K562 (cell line): ENCODE data around the gene ERRFI1. TPM values are rescaled to one million over a fixed set of nuclear protein-coding genes. Genes with fewer than 3 reads are reported as not detected.
A peak's percentile ranks its signal among the peaks of the same experiment; 100 is the strongest.

Experiments
- BACH1 ChIP-seq: fragments of 200-800 bp; sonication (Bioruptor generic); IDR thresholded peaks from 2 replicates; pipeline ENCODE4 v1.6.1; 2016; ENCODE audit warnings: missing genetic modification characterization, missing compliant biosample characterization
- CLOCK ChIP-seq: fragments of 250-450 bp; sonication (Bioruptor Pico); IDR thresholded peaks from 2 replicates; pipeline ENCODE4 v1.4.0; 2020; ENCODE audit warnings: mild to moderate bottlenecking, moderate library complexity, borderline replicate concordance
- JUN ChIP-seq, 2 experiments: sonication (generic) in 1 of 2; formaldehyde crosslinking in 1 of 2; IDR thresholded peaks; 2 replicates each; pipeline versions ENCODE4 v1.6.1 to v1.8.0; 2012 to 2022; ENCODE audit warnings: borderline replicate concordance in 2 of 2, mild to moderate bottlenecking in 2 of 2, improper control_type of control experiment in 1 of 2, low read depth in 1 of 2, low read length in 1 of 2, missing genetic modification reagents in 1 of 2
- KLF6 ChIP-seq: fragments of 250-450 bp; sonication (Bioruptor Pico); IDR thresholded peaks from 2 replicates; pipeline ENCODE4 v1.4.0; 2020; ENCODE audit warnings: mild to moderate bottlenecking, moderate library complexity, borderline replicate concordance
- LEF1 ChIP-seq: fragments of 450-650 bp; IDR thresholded peaks from 2 replicates; pipeline ENCODE4 v1.6.1; 2016; ENCODE audit warnings: mild to moderate bottlenecking
- MLX ChIP-seq, 2 experiments: fragments of 450-650 bp in 1 of 2; sonication (generic) in 1 of 2; formaldehyde crosslinking; conservative IDR thresholded peaks; 2 replicates each; pipeline versions ENCODE4 v1.4.0 to v1.8.1; 2020 to 2022; ENCODE audit warnings: mild to moderate bottlenecking in 1 of 2, missing genetic modification reagents in 1 of 2
- PATZ1 ChIP-seq: fragments of 250-450 bp; sonication (Bioruptor Pico); IDR thresholded peaks from 2 replicates; pipeline ENCODE4 v1.5.0; 2020; ENCODE audit warnings: mild to moderate bottlenecking, borderline replicate concordance
- SETDB1 ChIP-seq: IDR thresholded peaks from one replicate; pipeline ENCODE4 v1.6.1; 2012; ENCODE audit warnings: low read length, control low read depth, inconsistent platforms
- STAT6 ChIP-seq: sonication (generic); formaldehyde crosslinking; IDR thresholded peaks from 2 replicates; pipeline ENCODE4 v1.8.1; 2023; ENCODE audit warnings: mild to moderate bottlenecking, missing genetic modification reagents
- XRCC3 ChIP-seq: fragments of 450-650 bp; IDR thresholded peaks from 2 replicates; pipeline ENCODE4 v1.6.1; 2017; ENCODE audit warnings: mild to moderate bottlenecking, moderate library complexity
- ZBTB34 ChIP-seq: fragments of 250-450 bp; sonication (Bioruptor Pico); IDR thresholded peaks from 2 replicates; pipeline ENCODE4 v1.8.0; 2021; ENCODE audit warnings: mild to moderate bottlenecking, moderate library complexity
- ZFP1 ChIP-seq: fragments of 450-650 bp; formaldehyde crosslinking; IDR thresholded peaks from 2 replicates; pipeline ENCODE4 v1.4.0; 2020; ENCODE audit warnings: mild to moderate bottlenecking, mixed read lengths
- ZHX1 ChIP-seq: fragments of 150-350 bp; conservative IDR thresholded peaks from 2 replicates; pipeline ENCODE4 v1.6.1; 2014; ENCODE audit warnings: low read length
- polyA plus RNA-seq, 8 experiments: library from polyadenylated mRNA; depleted of rRNA in 4 of 8; stranded (reverse) in 5 of 8; unstranded in 3 of 8; fragments of >200 nt; fragmentation: Nextera tagmentation in 2 of 8; fragmentation: Illumina TruSeq in 1 of 8; extraction: Ambion mirVana in 2 of 8; extraction: Trizol in 1 of 8; gene quantifications; 2 replicates each; pipeline versions ENCODE4 v1.2.1 to v1.2.3, GENCODE V29; 2011 to 2014; ENCODE audit warnings: inconsistent platforms in 1 of 8, missing spikeins in 1 of 8
- total RNA-seq, 7 experiments: library from RNA; depleted of rRNA in 6 of 7; stranded (reverse); fragments of >200 nt in 6 of 7; fragmentation: Illumina TruSeq in 2 of 7; extraction: Trizol in 2 of 7; gene quantifications; 2 replicates each; pipeline versions ENCODE4 v1.2.1 to v1.2.3, GENCODE V29; 2011 to 2021; ENCODE audit warnings: low replicate concordance in 1 of 7

ERRFI1 gene
- total and polyA plus RNA-seq, 9 of the 15 experiments (the other 6 are each of a cell fraction or from before 2014, with no cell fraction given) = 0.67 to 4.4 (median 1.1) TPM

GRCh38 chr1:8004803-8005573 lies 21.1 kb downstream of the ERRFI1 start (continued):
- TF ChIP-seq ZHX1 = no peak
- peak; percentile 67 for TF ChIP-seq LEF1
- TF ChIP-seq KLF6 (CRISPR knock-in tag) = no peak
- TF ChIP-seq JUN (IDR thresholded peaks at IDR 0.05; ENCODE audit: borderline replicate concordance, low read depth, low read length) = peak; percentile 84
- TF ChIP-seq JUN (CRISPR knock-in tag; IDR thresholded peaks at IDR 0.05; ENCODE audit: borderline replicate concordance) = no peak
- peak; percentile 94; the same call in 1 of the 2 replicates for TF ChIP-seq STAT6 (CRISPR knock-in tag)
- no peak for TF ChIP-seq MLX (CRISPR knock-in tag; conservative IDR thresholded peaks at IDR 0.05)
- no peak for TF ChIP-seq ZBTB34 (CRISPR knock-in tag)
- no peak for TF ChIP-seq XRCC3
- TF ChIP-seq PATZ1 (CRISPR knock-in tag) = no peak
- TF ChIP-seq CLOCK = no peak
- TF ChIP-seq SETDB1 = no peak
- TF ChIP-seq ZFP1 (CRISPR knock-in tag) = no peak
- TF ChIP-seq BACH1 (tag) = no peak
